BJ (cell line): ENCODE results near the gene CLCN5. TPM values are rescaled to one million over a fixed set of nuclear protein-coding genes. Genes with fewer than 3 reads are reported as not detected.

Experiments used
- CTCF ChIA-PET: fragments of 350-600 bp; formaldehyde crosslinking; extraction: SDS; loops from one replicate; lab custom pipeline; 2021; ENCODE audit warnings: antibody characterized with exemption, inconsistent platforms; lab: Yijun Ruan, JAX
- POLR2A ChIA-PET: fragments of 300-600 bp; sonication (Branson Sonifier 250); formaldehyde crosslinking; extraction: SDS; loops from one replicate; lab custom pipeline; 2021; ENCODE audit warnings: antibody characterized with exemption; lab: Charles Lee
- DNase-seq: peaks from one replicate; pipeline ENCODE4 v3.0.0-alpha.2; 2011; ENCODE audit warnings: low read depth
- H3K27me3 ChIP-seq: 2 replicates; pipeline ENCODE4 v1.6.0; 2011; ENCODE audit warnings: low read length; ENCODE audit not compliant: control insufficient read depth, insufficient read depth
- H3K36me3 ChIP-seq: 2 replicates; pipeline ENCODE4 v1.5.1; 2011; ENCODE audit warnings: low read length; ENCODE audit not compliant: control insufficient read depth, insufficient read depth
- H3K4me3 ChIP-seq: 2 replicates; pipeline ENCODE4 v1.5.1; 2011; ENCODE audit warnings: low read depth, mild to moderate bottlenecking, control low read depth, low read length
- CTCF ChIP-seq: IDR thresholded peaks from 2 replicates; pipeline ENCODE4 v1.5.1; 2011; ENCODE audit warnings: low read depth, mild to moderate bottlenecking, control low read depth, inconsistent platforms, low read length, moderate library complexity; ENCODE audit not compliant: insufficient read depth
- polyA plus RNA-seq: library from polyadenylated mRNA; depleted of rRNA; stranded (reverse); fragments of >200 nt; gene quantifications from 2 replicates; pipeline ENCODE4 v1.2.3, GENCODE V29; 2011

Gene CLCN5
- polyA plus RNA-seq, 1 experiment: 1.3 TPM

- ChIA-PET POLR2A (no interaction called here), CTCF (interaction anchor here (0.6 to 0.7 kb wide), 2 partner anchors 15 to 85 kb away, joined by 3 read pairs; no protein-coding TSS in a partner anchor)
- Histone ChIP-seq H3K4me3 (no peak overlapping the region), H3K27me3 (no peaks in the 10 kb centered on the region), H3K36me3 (no peaks in the 10 kb centered on the region)
- no peak for TF ChIP-seq CTCF
- no peak for DNase-seq
These were observed 70.5 kb downstream of the CLCN5 start for GRCh38 chrX:49992853-49993252.

GRCh38 chrX:49993661-49994060 is 71.3 kb downstream of the CLCN5 start:
- CTCF ChIA-PET: no interaction called here
- DNase-seq: no peak
- no peak for TF ChIP-seq CTCF
- no peak overlapping the region for H3K4me3 ChIP-seq
- H3K27me3 ChIP-seq: no peaks in the 10 kb centered on the region
- no peaks in the 10 kb centered on the region for H3K36me3 ChIP-seq
- POLR2A ChIA-PET: no interaction called here

GRCh38 chrX:49995107-49995731 is 72.8 kb downstream of the CLCN5 start:
- Histone ChIP-seq H3K4me3 (no peak overlapping the region), H3K27me3 (no peaks in the 10 kb centered on the region), H3K36me3 (no peaks in the 10 kb centered on the region)
- CTCF ChIA-PET: interaction anchor here (0.6 kb wide), 1 partner anchor 22 kb away, joined by 3 read pairs; no protein-coding TSS in a partner anchor
- no peak for TF ChIP-seq CTCF
- POLR2A ChIA-PET: no interaction called here
- peak; percentile 39 for DNase-seq

GRCh38 chrX:49995795-49996455 is 73.5 kb downstream of the CLCN5 start:
- no peak for TF ChIP-seq CTCF
- ChIA-PET CTCF (interaction anchor here (0.6 kb wide), 1 partner anchor 23 kb away, joined by 3 read pairs; no protein-coding TSS in a partner anchor), POLR2A (no interaction called here)
- H3K4me3 ChIP-seq: no peak overlapping the region
- no peak for DNase-seq
- H3K36me3 ChIP-seq: no peaks in the 10 kb centered on the region
- no peaks in the 10 kb centered on the region for H3K27me3 ChIP-seq

- no peaks in the 10 kb centered on the region for H3K36me3 ChIP-seq
- no peak for DNase-seq
- POLR2A ChIA-PET: no interaction called here
- H3K4me3 ChIP-seq: no peak overlapping the region
- TF ChIP-seq CTCF: no peak
- H3K27me3 ChIP-seq: no peaks in the 10 kb centered on the region
- CTCF ChIA-PET: no interaction called here
These were observed 74.1 kb downstream of the CLCN5 start for GRCh38 chrX:49996474-49996873.
